Measurements from ENCODE around the gene ZNF296. TPM values are rescaled to one million over a fixed set of nuclear protein-coding genes. Genes with fewer than 3 reads are reported as not detected.

ZNF296 gene
- total and polyA plus RNA-seq, 2 of the 13 experiments (the other 11 are each of a cell fraction or from before 2014, with no cell fraction given) = 0.26 to 0.62 TPM

GRCh38 chr19:45092747-45093678, 16.7 kb upstream of the ZNF296 start, which contains the start of gene PPP1R37 (continued):
- TF ChIP-seq WIZ (CRISPR knock-in tag; IDR thresholded peaks at IDR 0.05) = no peak
- TF ChIP-seq RBFOX2 (IDR thresholded peaks at IDR 0.05; ENCODE audit: low read depth, low read length) = peak; percentile 87
- TF ChIP-seq ZBTB4 (CRISPR knock-in tag; IDR thresholded peaks at IDR 0.05; ENCODE audit: borderline replicate concordance) = peak; percentile 59; the same call in 1 of the 2 replicates
- no peak for TF ChIP-seq GRHL1 (CRISPR knock-in tag; conservative IDR thresholded peaks at IDR 0.05)
- no peak for TF ChIP-seq ZNF20 (CRISPR knock-in tag; IDR thresholded peaks at IDR 0.05)
- no peak; the same call in 1 of the 2 replicates for TF ChIP-seq NCOA2 (CRISPR knock-in tag; IDR thresholded peaks at IDR 0.05)
- TF ChIP-seq, protein P1, sequence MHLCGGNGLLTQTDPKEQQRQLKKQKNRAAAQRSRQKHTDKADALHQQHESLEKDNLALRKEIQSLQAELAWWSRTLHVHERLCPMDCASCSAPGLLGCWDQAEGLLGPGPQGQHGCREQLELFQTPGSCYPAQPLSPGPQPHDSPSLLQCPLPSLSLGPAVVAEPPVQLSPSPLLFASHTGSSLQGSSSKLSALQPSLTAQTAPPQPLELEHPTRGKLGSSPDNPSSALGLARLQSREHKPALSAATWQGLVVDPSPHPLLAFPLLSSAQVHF (CRISPR knock-in tag; IDR thresholded peaks at IDR 0.05) = 0 out of 2 replicates have a peak, but pooled peaks have one; percentile 77
- no peak for TF ChIP-seq RORA (CRISPR knock-in tag; IDR thresholded peaks at IDR 0.05)
- TF ChIP-seq GTF2F1 (IDR thresholded peaks at IDR 0.05; ENCODE audit: low read length) = no peak
- TF ChIP-seq ZNF720 (CRISPR knock-in tag; IDR thresholded peaks at IDR 0.05) = no peak
- no peak for TF ChIP-seq ZNF879 (CRISPR knock-in tag; IDR thresholded peaks at IDR 0.05)
- no peak for TF ChIP-seq ZNF496 (CRISPR knock-in tag; IDR thresholded peaks at IDR 0.05; ENCODE audit: insufficient replicate concordance)
- TF ChIP-seq ZNF317 (CRISPR knock-in tag; IDR thresholded peaks at IDR 0.05) = 0 out of 2 replicates have a peak, but pooled peaks have one; percentile 50
- no peak for TF ChIP-seq PRMT3 (CRISPR knock-in tag; IDR thresholded peaks at IDR 0.05; ENCODE audit: borderline replicate concordance, low read depth)
- TF ChIP-seq U2AF2 (IDR thresholded peaks at IDR 0.05; ENCODE audit: low read depth, low read length) = no peak
- TF ChIP-seq, protein P2, sequence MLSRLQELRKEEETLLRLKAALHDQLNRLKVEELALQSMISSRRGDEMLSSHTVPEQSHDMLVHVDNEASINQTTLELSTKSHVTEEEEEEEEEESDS (CRISPR knock-in tag; IDR thresholded peaks at IDR 0.05; ENCODE audit: borderline replicate concordance) = 0 out of 2 replicates have a peak, but pooled peaks have one; percentile 24
- TF ChIP-seq, protein P3, sequence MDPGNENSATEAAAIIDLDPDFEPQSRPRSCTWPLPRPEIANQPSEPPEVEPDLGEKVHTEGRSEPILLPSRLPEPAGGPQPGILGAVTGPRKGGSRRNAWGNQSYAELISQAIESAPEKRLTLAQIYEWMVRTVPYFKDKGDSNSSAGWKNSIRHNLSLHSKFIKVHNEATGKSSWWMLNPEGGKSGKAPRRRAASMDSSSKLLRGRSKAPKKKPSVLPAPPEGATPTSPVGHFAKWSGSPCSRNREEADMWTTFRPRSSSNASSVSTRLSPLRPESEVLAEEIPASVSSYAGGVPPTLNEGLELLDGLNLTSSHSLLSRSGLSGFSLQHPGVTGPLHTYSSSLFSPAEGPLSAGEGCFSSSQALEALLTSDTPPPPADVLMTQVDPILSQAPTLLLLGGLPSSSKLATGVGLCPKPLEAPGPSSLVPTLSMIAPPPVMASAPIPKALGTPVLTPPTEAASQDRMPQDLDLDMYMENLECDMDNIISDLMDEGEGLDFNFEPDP (CRISPR knock-in tag; conservative IDR thresholded peaks at IDR 0.05) = 0 out of 2 replicates have a peak, but pooled peaks have one; percentile 3
- 0 out of 2 replicates have a peak, but pooled peaks have one; percentile 81 for TF ChIP-seq ZNF33A (CRISPR knock-in tag; IDR thresholded peaks at IDR 0.05; ENCODE audit: borderline replicate concordance)
- TF ChIP-seq KLF6 (CRISPR knock-in tag; IDR thresholded peaks at IDR 0.05) = peak; percentile 35; the same call in 1 of the 2 replicates
- no peak for TF ChIP-seq DDIT3 (CRISPR knock-in tag; IDR thresholded peaks at IDR 0.05)
- TF ChIP-seq ZBTB38 (CRISPR knock-in tag; IDR thresholded peaks at IDR 0.05) = 0 out of 2 replicates have a peak, but pooled peaks have one; percentile 40
